Keratinocyte (primary cell): Measurements from ENCODE around the gene MTHFD1L. TPM values are rescaled to one million over a fixed set of nuclear protein-coding genes. Genes with fewer than 3 reads are reported as not detected.

Experiments used
- DNase-seq: peaks from one replicate; pipeline ENCODE4 v3.0.0-alpha.2; 2011; ENCODE audit warnings: low read depth, missing footprints, low spot score
- FAIRE-seq: peaks from 2 replicates; lab custom pipeline; 2011; peaks lifted over from hg19 to GRCh38; lab: Jason Lieb, UNC
- H2AFZ ChIP-seq: 2 replicates; pipeline ENCODE4 v1.6.0; 2012; ENCODE audit warnings: low read length, control low read depth, inconsistent platforms; ENCODE audit not compliant: control insufficient read depth
- H3K27ac ChIP-seq: 2 replicates; pipeline ENCODE4 v1.5.1; 2011; ENCODE audit warnings: low read length; ENCODE audit not compliant: control insufficient read depth, insufficient read depth
- H3K27me3 ChIP-seq: 3 replicates; pipeline ENCODE4 v1.6.0; 2011; ENCODE audit warnings: low read length; ENCODE audit not compliant: control insufficient read depth, insufficient read depth; ENCODE audit errors: extremely low read depth
- H3K36me3 ChIP-seq, 2 experiments: 2 replicates in 1 of 2; 3 replicates in 1 of 2; pipeline ENCODE4 v1.5.1; 2011; ENCODE audit warnings: low read length in 2 of 2, mild to moderate bottlenecking in 1 of 2; ENCODE audit not compliant: control insufficient read depth in 2 of 2, insufficient read depth in 2 of 2; ENCODE audit errors: extremely low read depth in 1 of 2
- H3K4me1 ChIP-seq: 3 replicates; pipeline ENCODE4 v1.5.1; 2011; ENCODE audit warnings: low read length; ENCODE audit not compliant: control insufficient read depth, insufficient read depth; ENCODE audit errors: extremely low read depth
- H3K4me2 ChIP-seq: 3 replicates; pipeline ENCODE4 v1.6.0; 2011; ENCODE audit warnings: low read depth, low read length; ENCODE audit not compliant: control insufficient read depth, insufficient read depth; ENCODE audit errors: extremely low read depth
- H3K4me3 ChIP-seq, 3 experiments: fragments of 200-600 bp in 1 of 3; sonication (generic) in 1 of 3; 2 replicates in 2 of 3; 3 replicates in 1 of 3; pipeline ENCODE4 v1.5.1; 2011 to 2016; ENCODE audit warnings: low read length in 3 of 3, mild to moderate bottlenecking in 3 of 3, control low read depth in 2 of 3, inconsistent platforms in 1 of 3, low read depth in 1 of 3, mixed read lengths in 1 of 3, mixed run types in 1 of 3, moderate library complexity in 1 of 3; ENCODE audit not compliant: control insufficient read depth in 2 of 3, insufficient read depth in 2 of 3; ENCODE audit errors: extremely low read depth in 1 of 3
- H3K79me2 ChIP-seq: 2 replicates; pipeline ENCODE4 v1.6.0; 2012; ENCODE audit warnings: low read length; ENCODE audit not compliant: control insufficient read depth, insufficient read depth
- H3K9ac ChIP-seq: 3 replicates; pipeline ENCODE4 v1.6.0; 2011; ENCODE audit warnings: low read length; ENCODE audit not compliant: control insufficient read depth, insufficient read depth; ENCODE audit errors: extremely low read depth
- H3K9me1 ChIP-seq: 3 replicates; pipeline ENCODE4 v1.6.0; 2011; ENCODE audit warnings: low read length; ENCODE audit not compliant: control insufficient read depth, insufficient read depth; ENCODE audit errors: extremely low read depth
- H3K9me3 ChIP-seq: 2 replicates; pipeline ENCODE4 v1.5.1; 2012; ENCODE audit warnings: low read depth, low read length; ENCODE audit not compliant: control insufficient read depth
- H4K20me1 ChIP-seq: 3 replicates; pipeline ENCODE4 v1.6.0; 2011; ENCODE audit warnings: low read length; ENCODE audit not compliant: control insufficient read depth, insufficient read depth; ENCODE audit errors: extremely low read depth
- EZH2 ChIP-seq: IDR thresholded peaks from one replicate; pipeline ENCODE4 v1.6.1; 2012; ENCODE audit warnings: inconsistent platforms, mild to moderate bottlenecking, low read length, moderate library complexity
- dilution Hi-C: fragments of 300-500 bp; cut with MboI; formaldehyde crosslinking; loops from one replicate; pipeline ENCODE4 v1.7.0; 2020; ENCODE audit warnings: low sequenced_read_pairs; ENCODE audit not compliant: extremely low pct_ligation_motif_present
- polyA plus RNA-seq, 5 experiments: library from polyadenylated mRNA; depleted of rRNA in 3 of 5; stranded (reverse) in 3 of 5; stranded (forward) in 1 of 5; unstranded in 1 of 5; fragments of >200 nt; gene quantifications; 1 replicate in 1 of 5; 2 replicates in 3 of 5; 3 replicates in 1 of 5; pipeline versions ENCODE4 v1.2.1 to v1.2.3, GENCODE V29; 2011 to 2012; ENCODE audit warnings: missing spikeins in 2 of 5, low read depth in 1 of 5, low replicate concordance in 1 of 5
- TF ChIP-seq, protein P1 (sequence below), 3 experiments: IDR thresholded peaks in 1 of 3; conservative IDR thresholded peaks in 1 of 3; optimal IDR thresholded peaks in 1 of 3; 2 replicates in 2 of 3; 3 replicates in 1 of 3; pipeline versions ENCODE3 to v1.5.1; 2011; ENCODE audit warnings: low read length in 3 of 3, mild to moderate bottlenecking in 3 of 3, moderate library complexity in 2 of 3, control low read depth in 1 of 3, inconsistent platforms in 1 of 3; ENCODE audit not compliant: insufficient read depth in 2 of 3; ENCODE audit errors: extremely low read depth in 1 of 3

MTHFD1L gene
- polyA plus RNA-seq, 1 donor (not counting 4 experiments of a cell fraction or from before 2014, with no cell fraction given), result 38.0 TPM

DNA sequence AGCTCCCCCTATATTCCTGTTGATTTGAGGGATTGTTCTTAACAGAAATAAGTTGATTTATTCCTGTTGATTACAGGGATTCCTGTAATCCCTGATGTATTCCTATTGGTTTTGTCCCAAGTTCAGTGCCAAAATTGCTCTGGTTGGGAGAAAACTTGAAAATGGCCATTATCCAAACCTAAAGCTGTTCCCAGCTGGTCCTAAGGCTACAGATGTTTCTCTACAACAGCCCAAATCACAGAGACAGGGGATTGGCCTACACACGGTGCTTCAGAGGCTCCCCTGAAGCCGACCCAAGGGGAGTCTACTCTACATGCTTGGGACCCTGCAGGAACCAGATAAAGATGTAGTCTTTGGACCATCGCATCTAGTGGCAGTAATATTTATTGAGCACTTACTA, 275.3 kb downstream of the MTHFD1L start:
- Histone ChIP-seq H2AFZ (no peak overlapping the region), H4K20me1 (no peaks in the 10 kb centered on the region), H3K79me2 (no peaks in the 10 kb centered on the region), H3K27me3 (no peaks in the 10 kb centered on the region), H3K9me3 (no peaks in the 10 kb centered on the region), H3K9me1 (no peaks in the 10 kb centered on the region), H3K36me3 (no peaks in the 10 kb centered on the region), H3K9ac (no peak overlapping the region), H3K4me2 (no peak overlapping the region), H3K27ac (no peak overlapping the region), H3K4me1 (no peaks in the 10 kb centered on the region), H3K4me3 (no peak overlapping the region)
- TF ChIP-seq EZH2, result no peak
- TF ChIP-seq, protein P1, sequence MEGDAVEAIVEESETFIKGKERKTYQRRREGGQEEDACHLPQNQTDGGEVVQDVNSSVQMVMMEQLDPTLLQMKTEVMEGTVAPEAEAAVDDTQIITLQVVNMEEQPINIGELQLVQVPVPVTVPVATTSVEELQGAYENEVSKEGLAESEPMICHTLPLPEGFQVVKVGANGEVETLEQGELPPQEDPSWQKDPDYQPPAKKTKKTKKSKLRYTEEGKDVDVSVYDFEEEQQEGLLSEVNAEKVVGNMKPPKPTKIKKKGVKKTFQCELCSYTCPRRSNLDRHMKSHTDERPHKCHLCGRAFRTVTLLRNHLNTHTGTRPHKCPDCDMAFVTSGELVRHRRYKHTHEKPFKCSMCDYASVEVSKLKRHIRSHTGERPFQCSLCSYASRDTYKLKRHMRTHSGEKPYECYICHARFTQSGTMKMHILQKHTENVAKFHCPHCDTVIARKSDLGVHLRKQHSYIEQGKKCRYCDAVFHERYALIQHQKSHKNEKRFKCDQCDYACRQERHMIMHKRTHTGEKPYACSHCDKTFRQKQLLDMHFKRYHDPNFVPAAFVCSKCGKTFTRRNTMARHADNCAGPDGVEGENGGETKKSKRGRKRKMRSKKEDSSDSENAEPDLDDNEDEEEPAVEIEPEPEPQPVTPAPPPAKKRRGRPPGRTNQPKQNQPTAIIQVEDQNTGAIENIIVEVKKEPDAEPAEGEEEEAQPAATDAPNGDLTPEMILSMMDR (optimal IDR thresholded peaks at IDR 0.05 in 1 of 3, IDR thresholded peaks at IDR 0.05 in 1 of 3, conservative IDR thresholded peaks at IDR 0.05 in 1 of 3; ENCODE audit: extremely low read depth in 1 of 3, insufficient read depth in 2 of 3, low read length in 3 of 3), result no peak
- dilution Hi-C loops, result no loop called here
- FAIRE-seq (no peak), DNase-seq (no peak)

GRCh38 chr6:151141685-151142084, 276.2 kb downstream of the MTHFD1L start:
- DNase-seq, result no peak
- Histone ChIP-seq H3K4me2 (no peak overlapping the region), H3K27ac (no peak overlapping the region), H3K4me1 (no peaks in the 10 kb centered on the region), H2AFZ (no peak overlapping the region), H3K9me1 (no peaks in the 10 kb centered on the region), H3K79me2 (no peaks in the 10 kb centered on the region), H3K4me3 (no peak overlapping the region), H3K27me3 (no peaks in the 10 kb centered on the region), H3K36me3 (no peaks in the 10 kb centered on the region), H4K20me1 (no peaks in the 10 kb centered on the region), H3K9ac (no peak overlapping the region), H3K9me3 (no peaks in the 10 kb centered on the region)
- no peak for FAIRE-seq
- TF ChIP-seq EZH2, result no peak
- TF ChIP-seq, protein P1 (optimal IDR thresholded peaks at IDR 0.05 in 1 of 3, IDR thresholded peaks at IDR 0.05 in 1 of 3, conservative IDR thresholded peaks at IDR 0.05 in 1 of 3; ENCODE audit: extremely low read depth in 1 of 3, insufficient read depth in 2 of 3, low read length in 3 of 3), result no peak
- dilution Hi-C loops, result no loop called here
